DMS114 treated with DMSO at 0.1 percent for 48 hours (cell line): ENCODE measurements around the gene COQ2.

Source experiments
- DNase-seq: peaks from one replicate; lab custom pipeline; 2025; ENCODE audit not compliant: unreplicated experiment; lab: John Stamatoyannopoulos, UW

Gene COQ2

GRCh38 chr4:83219344-83220331 lies 65.0 kb downstream of the COQ2 start:
- no peak for DNase-seq

GRCh38 chr4:83217721-83218522 lies 66.7 kb downstream of the COQ2 start:
- no peak for DNase-seq

DNA sequence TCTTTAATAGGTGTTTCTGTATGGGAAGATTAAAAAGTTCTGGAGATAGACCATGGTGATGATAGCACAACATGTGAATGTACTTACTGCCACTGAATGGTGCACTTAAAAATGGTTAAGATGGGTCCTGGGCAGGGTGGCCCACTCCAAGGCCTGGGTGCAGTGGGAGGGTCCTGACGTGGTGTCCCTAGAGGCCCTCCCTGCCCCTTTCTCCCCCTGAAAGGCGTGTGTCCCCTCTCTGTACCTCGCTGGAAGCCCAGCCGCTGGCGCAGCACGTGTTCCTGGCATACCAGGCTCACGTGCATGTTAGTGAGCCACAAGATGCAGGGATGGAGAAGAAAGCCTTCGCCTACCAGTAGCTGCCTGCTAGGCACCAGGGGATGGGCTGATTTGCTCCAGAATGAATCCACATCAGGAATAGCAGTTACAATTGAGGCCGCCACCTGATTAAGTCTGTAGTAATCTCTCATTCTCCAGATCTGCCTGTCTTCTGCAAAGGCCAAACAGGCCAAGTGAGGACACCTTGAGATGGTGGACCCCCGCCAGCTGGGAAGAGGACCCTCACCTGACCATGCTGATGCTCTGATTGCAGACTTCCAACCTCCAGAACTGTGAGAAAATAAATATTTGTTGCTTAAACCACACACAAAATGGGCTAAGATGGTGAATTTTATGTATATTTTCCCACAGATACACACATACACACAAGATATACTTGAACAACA lies 67.5 kb downstream of the COQ2 start:
- DNase-seq: no peak

DNA sequence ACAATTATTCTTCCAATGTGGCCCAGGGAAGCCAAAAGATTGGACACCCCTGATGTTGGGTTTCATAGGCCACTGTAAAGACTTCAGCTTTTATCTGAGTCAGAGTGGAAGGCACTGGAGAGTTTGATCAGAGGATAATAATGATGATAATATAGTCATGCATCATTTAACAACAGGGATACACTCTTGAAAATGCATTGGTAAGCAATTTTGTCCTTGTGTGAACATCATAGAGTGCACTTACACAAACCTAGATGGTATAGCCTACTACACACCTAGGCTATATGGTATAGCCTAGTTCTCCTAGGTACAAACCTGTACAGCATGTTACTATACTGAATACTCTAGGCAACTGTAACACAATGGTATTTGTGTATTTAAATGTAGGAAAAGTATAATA lies 70.5 kb downstream of the COQ2 start:
- no peak for DNase-seq
